HepG2 (cell line): ENCODE data around the gene OCSTAMP. TPM values are rescaled to one million over a fixed set of nuclear protein-coding genes. Genes with fewer than 3 reads are reported as not detected.

ENCODE experiments used
- AHDC1 ChIP-seq: sonication (generic); formaldehyde crosslinking; IDR thresholded peaks from 2 replicates; pipeline ENCODE4 v1.5.1; 2020; ENCODE audit warnings: mild to moderate bottlenecking, missing genetic modification reagents, borderline replicate concordance
- ARID5B ChIP-seq: IDR thresholded peaks from 2 replicates; pipeline ENCODE4 v1.4.0; 2020; ENCODE audit warnings: mild to moderate bottlenecking, missing genetic modification reagents
- E2F1 ChIP-seq: sonication (generic); formaldehyde crosslinking; IDR thresholded peaks from 2 replicates; pipeline ENCODE4 v1.5.0; 2020; ENCODE audit warnings: missing genetic modification reagents
- HOXA5 ChIP-seq: sonication (generic); formaldehyde crosslinking; IDR thresholded peaks from 2 replicates; pipeline ENCODE4 v1.4.0; 2020; ENCODE audit warnings: missing genetic modification reagents
- POLR2A ChIP-seq, 2 experiments: IDR thresholded peaks; 2 replicates each; pipeline ENCODE4 v1.6.1; 2011; ENCODE audit warnings: low read depth in 2 of 2, low read length in 2 of 2, mild to moderate bottlenecking in 1 of 2, moderate library complexity in 1 of 2; ENCODE audit not compliant: insufficient read depth in 1 of 2
- REXO4 ChIP-seq: sonication (generic); formaldehyde crosslinking; IDR thresholded peaks from 2 replicates; pipeline ENCODE4 v1.8.0; 2022; ENCODE audit warnings: missing genetic modification reagents, mild to moderate bottlenecking, borderline replicate concordance
- RFX1 ChIP-seq: fragments of 450-650 bp; IDR thresholded peaks from 2 replicates; pipeline ENCODE4 v1.6.1; 2017
- THAP9 ChIP-seq: sonication (generic); formaldehyde crosslinking; IDR thresholded peaks from 2 replicates; pipeline ENCODE4; 2020; ENCODE audit warnings: missing genetic modification reagents, mild to moderate bottlenecking, borderline replicate concordance
- ZFP91 ChIP-seq: sonication (generic); formaldehyde crosslinking; IDR thresholded peaks from 2 replicates; pipeline ENCODE4 v1.9.0; 2022; ENCODE audit warnings: missing genetic modification reagents, mild to moderate bottlenecking, borderline replicate concordance
- ZNF30 ChIP-seq: sonication (generic); formaldehyde crosslinking; IDR thresholded peaks from 2 replicates; pipeline ENCODE4 v1.5.0; 2020; ENCODE audit warnings: mild to moderate bottlenecking, missing genetic modification reagents
- ZNF329 ChIP-seq: sonication (generic); formaldehyde crosslinking; IDR thresholded peaks from 2 replicates; pipeline ENCODE4 v1.9.0; 2021; ENCODE audit warnings: low read depth, mild to moderate bottlenecking, missing genetic modification reagents
- ZSCAN20 ChIP-seq: sonication (generic); formaldehyde crosslinking; IDR thresholded peaks from 2 replicates; pipeline ENCODE4 v1.4.0; 2020; ENCODE audit warnings: missing genetic modification reagents, mild to moderate bottlenecking, borderline replicate concordance
- polyA plus RNA-seq, 8 experiments: library from polyadenylated mRNA; depleted of rRNA in 3 of 8; stranded (reverse) in 7 of 8; unstranded in 1 of 8; fragments of >200 nt; fragmentation: Illumina TruSeq in 4 of 8; extraction: Trizol in 4 of 8; gene quantifications; 2 replicates each; pipeline versions ENCODE4 v1.2.1 to v1.2.3, GENCODE V29; 2011 to 2016; ENCODE audit warnings: low read depth in 4 of 8, missing spikeins in 1 of 8, mixed read lengths in 1 of 8; ENCODE audit not compliant: insufficient read depth in 1 of 8
- total RNA-seq, 5 experiments: library from RNA; depleted of rRNA; stranded (reverse); fragments of >200 nt; fragmentation: Illumina TruSeq; extraction: Trizol; gene quantifications; 2 replicates each; pipeline ENCODE4 v1.2.3, GENCODE V29; 2016; ENCODE audit warnings: low read depth in 1 of 5

Gene OCSTAMP
- total and polyA plus RNA-seq, 2 of the 13 experiments (the other 11 are each of a cell fraction or from before 2014, with no cell fraction given) = not detected

- TF ChIP-seq AHDC1 (CRISPR knock-in tag) (no peak), POLR2A (IDR thresholded peaks at IDR 0.05; ENCODE audit: insufficient read depth in 1 of 2, low read depth in 2 of 2, low read length in 2 of 2) (no peak), E2F1 (CRISPR knock-in tag) (no peak), ZNF329 (CRISPR knock-in tag) (no peak; the same call in 1 of the 2 replicates), THAP9 (no peak), ARID5B (peak; percentile 52; the same call in 1 of the 2 replicates), ZFP91 (peak; percentile 56; the same call in 1 of the 2 replicates), REXO4 (CRISPR knock-in tag) (no peak), HOXA5 (no peak), ZNF30 (CRISPR knock-in tag) (no peak), RFX1 (no peak), ZSCAN20 (no peak)
Observed at GRCh38 chr20:46520976-46521579, 29.4 kb downstream of the OCSTAMP start (continued).
